HG03097 (cell line): ENCODE measurements around the gene RSPH1.

ENCODE experiments used
- ATAC-seq: cut with Tn5 transposase; IDR thresholded peaks from one replicate; pipeline ENCODE4 v1.9.1; 2021; ENCODE audit not compliant: unreplicated experiment, low FRiP score

Gene RSPH1

GRCh38 chr21:42452401-42453223 is 43.4 kb downstream of the RSPH1 start:
- ATAC-seq, result no peak

GRCh38 chr21:42451941-42452340 is 44.1 kb downstream of the RSPH1 start:
- ATAC-seq, result no peak

GRCh38 chr21:42448686-42449085 is 47.3 kb downstream of the RSPH1 start:
- ATAC-seq, result no peak

GRCh38 chr21:42447732-42448131 is 48.3 kb downstream of the RSPH1 start:
- ATAC-seq, result no peak

- no peak for ATAC-seq
Measured at GRCh38 chr21:42447182-42447581, 48.8 kb downstream of the RSPH1 start.

GRCh38 chr21:42446531-42446930 is 49.5 kb downstream of the RSPH1 start:
- ATAC-seq, result no peak

- ATAC-seq, result no peak
Measured at GRCh38 chr21:42445311-42445710, 50.7 kb downstream of the RSPH1 start.

GRCh38 chr21:42444745-42445059 is 51.3 kb downstream of the RSPH1 start:
- no peak for ATAC-seq

GRCh38 chr21:42443876-42444744 is 51.9 kb downstream of the RSPH1 start:
- ATAC-seq, result no peak

GRCh38 chr21:42443181-42443785 is 52.7 kb downstream of the RSPH1 start:
- ATAC-seq, result no peak

- no peak for ATAC-seq
Measured at GRCh38 chr21:42441963-42442362, 54.1 kb downstream of the RSPH1 start.

GRCh38 chr21:42440187-42440792 is 55.7 kb downstream of the RSPH1 start:
- no peak for ATAC-seq

GRCh38 chr21:42439284-42440186 is 56.5 kb downstream of the RSPH1 start:
- ATAC-seq, result no peak

GRCh38 chr21:42438316-42439205 is 57.5 kb downstream of the RSPH1 start:
- no peak for ATAC-seq

GRCh38 chr21:42437786-42438185 is 58.2 kb downstream of the RSPH1 start:
- no peak for ATAC-seq

- ATAC-seq, result no peak
Measured at GRCh38 chr21:42436914-42437313, 59.1 kb downstream of the RSPH1 start.

- ATAC-seq, result no peak
Measured at GRCh38 chr21:42435833-42436232, 60.2 kb downstream of the RSPH1 start.

- no peak for ATAC-seq
Measured at GRCh38 chr21:42435401-42435800, 60.6 kb downstream of the RSPH1 start.

- no peak for ATAC-seq
Measured at GRCh38 chr21:42434884-42435283, 61.1 kb downstream of the RSPH1 start.
